Heart left ventricle (tissue), 16 donors: ENCODE data around the gene ZBTB38. TPM values are rescaled to one million over a fixed set of nuclear protein-coding genes. Genes with fewer than 3 reads are reported as not detected.

Experiments
- ATAC-seq, 4 donors: fragments of 200-7000 bp; cut with Tn5 transposase; one replicate each; pipeline ENCODE4 v1.9.1; 2020 to 2022; ENCODE audit warnings: moderate library complexity in 4 of 4, mild to moderate bottlenecking in 3 of 4, moderate number of reproducible peaks in 1 of 4
- DNase-seq, 5 donors: peaks; one replicate each; pipeline ENCODE4 v3.0.0-alpha.2; 2020
- H3K27ac ChIP-seq, 12 donors: fragments of 200-600 bp; sonication (generic) in 4 of 12; one replicate each; pipeline versions ENCODE4 v1.5.0 to v1.8.0; 2016 to 2022; ENCODE audit warnings: mild to moderate bottlenecking in 2 of 12
- H3K27me3 ChIP-seq, 9 donors: fragments of 200-600 bp; sonication (generic) in 2 of 9; one replicate each; pipeline versions ENCODE4 v1.5.1 to v1.8.0; 2016 to 2022; ENCODE audit warnings: mild to moderate bottlenecking in 3 of 9
- H3K36me3 ChIP-seq, 9 donors: fragments of 200-600 bp; sonication (generic) in 2 of 9; one replicate each; pipeline versions ENCODE4 v1.5.0 to v1.8.0; 2018 to 2022; ENCODE audit warnings: mild to moderate bottlenecking in 2 of 9
- H3K4me1 ChIP-seq, 12 donors: fragments of 200-600 bp; sonication (generic) in 4 of 12; one replicate each; pipeline versions ENCODE4 v1.5.0 to v1.8.0; 2016 to 2022; ENCODE audit warnings: mild to moderate bottlenecking in 3 of 12
- H3K4me3 ChIP-seq, 12 donors: fragments of 200-600 bp; sonication (generic) in 4 of 12; one replicate each; pipeline versions ENCODE4 v1.5.0 to v1.8.0; 2017 to 2022; ENCODE audit warnings: mild to moderate bottlenecking in 9 of 12, moderate library complexity in 4 of 12
- H3K9me3 ChIP-seq, 12 donors: fragments of 200-600 bp; sonication (generic) in 4 of 12; one replicate each; pipeline versions ENCODE4 v1.5.0 to v1.8.0; 2016 to 2022; ENCODE audit warnings: mild to moderate bottlenecking in 1 of 12
- POLR2A ChIP-seq, 2 donors: fragments of 450-650 bp; IDR thresholded peaks; one replicate each; pipeline ENCODE4 v1.6.1; 2017; ENCODE audit warnings: antibody characterized with exemption in 2 of 2, mild to moderate bottlenecking in 2 of 2, moderate library complexity in 2 of 2
- WGBS, 4 donors: extraction: QIAGEN DNeasy Blood & Tissue Kit in 2 of 4; methylation state at CpG; one replicate each; pipeline versions ENCODE4 v1.1.5 to v1.1.7; 2013 to 2018; 5-methylcytosine and 5-hydroxymethylcytosine counted together
- intact Hi-C, 10 donors: fragments of 100-400 bp; cut with DNase I; formaldehyde crosslinking; loops; one replicate each; pipeline versions ENCODE4 v1.11.1 to v1.14.2; 2022
- polyA plus RNA-seq, 2 donors: library from polyadenylated mRNA; stranded (reverse); fragments of 200-250 nt; gene quantifications; one replicate each; pipeline ENCODE4 v1.2.3, GENCODE V29; 2013
- total RNA-seq, 9 donors: library from RNA; depleted of rRNA in 2 of 9; stranded (reverse); fragments of >200 nt in 2 of 9; fragmentation: NEBNext Ultra II Directional in 3 of 9; extraction: Animal tissue kit (Norgen Biotek cat#: 25700) in 3 of 9; gene quantifications; one replicate each; pipeline versions ENCODE4 v1.1.0 to v1.2.4, GENCODE V29; 2016 to 2023
- TF ChIP-seq, protein P1 (sequence below), 12 donors: fragments of 200-600 bp; sonication (generic) in 4 of 12; IDR thresholded peaks; one replicate each; pipeline versions ENCODE4 v1.5.0 to v1.8.0; 2018 to 2022; ENCODE audit warnings: antibody characterized with exemption in 12 of 12, mild to moderate bottlenecking in 5 of 12
- donor health status: ischemic (EF 13 %, LVEDD 7.1; RV severe dilation, severe dysfunction).
- donor health status: healthy with polysubstance abuse.
- donor health status: DM: no; HTN: yes; CAD: no.
- donor health status: DM: no; HTN: no; CAD: no.
- donor health status: ischemic (EF 25% LVEDD 6.9; RV normal size, moderate dysfunction).
- donor health status: ischemic (EF 25% LVEDD 5.7; RV mildly dilated, moderate dysfunction).
- donor health status: healthy.
- donor health status: DM: yes; HTN: yes; CAD: no.
- donor health status: ischemic (EF 35%, LVEDD 5.7; RV mildly dilated, moderate dysfunction).
- donor health status: nonischemic (EF 11% LVEDD 7.7; RV severe dilation, severe dysfunction).
- donor health status: DM: yes; HTN: yes; CAD: no.
- donor health status: PGD.
- donor health status: ischemic (EF 29% LVEDD 5.4; RV normal size, mild dysfunction).
- donor health status: nonischemic (EF 23%, LVEDD 6.1; RV moderate dilation, normal function).

Gene ZBTB38
- total and polyA plus RNA-seq, 11 donors, result 15.5 to 189 (median 128) TPM

DNA sequence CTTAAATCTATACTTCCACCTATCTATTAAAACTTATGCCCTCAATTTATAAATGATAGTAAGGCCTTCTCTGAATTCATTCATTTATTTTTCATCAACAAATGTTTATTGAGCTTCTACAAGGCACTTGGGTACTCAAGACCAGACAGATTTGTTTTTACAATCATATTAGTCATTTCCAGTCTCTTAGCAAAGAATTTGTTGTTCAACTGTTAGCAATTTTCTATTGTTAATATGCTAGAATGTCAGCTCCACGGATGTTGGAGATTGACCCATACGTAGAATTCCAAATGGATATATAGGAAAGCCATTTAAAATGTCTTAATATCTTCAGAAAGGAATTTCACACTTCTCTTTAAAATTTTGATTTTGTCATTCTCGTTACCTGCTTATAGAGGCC lies 36.7 kb downstream of the ZBTB38 start:
- Histone ChIP-seq H3K27ac (peak overlapping the region; percentile 31 to 99 (median 98)), H3K9me3 (no peaks in the 10 kb centered on the region), H3K4me3 (peak overlapping the region in 6 of 12 donors; percentile 66 to 82 (median 75)), H3K36me3 (peaks cover 0 to 61% (median 51%) of the 10 kb centered on the region in 9 donors), H3K4me1 (peaks cover 13 to 91% (median 69%) of the 10 kb centered on the region in 12 donors), H3K27me3 (no peaks in the 10 kb centered on the region)
- ATAC-seq, result no peak
- intact Hi-C loops, result no loop called here
- DNase-seq, result no peak
- TF ChIP-seq POLR2A (IDR thresholded peaks at IDR 0.05), result no peak
- TF ChIP-seq, protein P1, sequence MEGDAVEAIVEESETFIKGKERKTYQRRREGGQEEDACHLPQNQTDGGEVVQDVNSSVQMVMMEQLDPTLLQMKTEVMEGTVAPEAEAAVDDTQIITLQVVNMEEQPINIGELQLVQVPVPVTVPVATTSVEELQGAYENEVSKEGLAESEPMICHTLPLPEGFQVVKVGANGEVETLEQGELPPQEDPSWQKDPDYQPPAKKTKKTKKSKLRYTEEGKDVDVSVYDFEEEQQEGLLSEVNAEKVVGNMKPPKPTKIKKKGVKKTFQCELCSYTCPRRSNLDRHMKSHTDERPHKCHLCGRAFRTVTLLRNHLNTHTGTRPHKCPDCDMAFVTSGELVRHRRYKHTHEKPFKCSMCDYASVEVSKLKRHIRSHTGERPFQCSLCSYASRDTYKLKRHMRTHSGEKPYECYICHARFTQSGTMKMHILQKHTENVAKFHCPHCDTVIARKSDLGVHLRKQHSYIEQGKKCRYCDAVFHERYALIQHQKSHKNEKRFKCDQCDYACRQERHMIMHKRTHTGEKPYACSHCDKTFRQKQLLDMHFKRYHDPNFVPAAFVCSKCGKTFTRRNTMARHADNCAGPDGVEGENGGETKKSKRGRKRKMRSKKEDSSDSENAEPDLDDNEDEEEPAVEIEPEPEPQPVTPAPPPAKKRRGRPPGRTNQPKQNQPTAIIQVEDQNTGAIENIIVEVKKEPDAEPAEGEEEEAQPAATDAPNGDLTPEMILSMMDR (IDR thresholded peaks at IDR 0.05), result no peak
- 80 to 89% (median 86%) methylated on average over 3 of the region's 3 CpGs for WGBS, 4 donors

DNA sequence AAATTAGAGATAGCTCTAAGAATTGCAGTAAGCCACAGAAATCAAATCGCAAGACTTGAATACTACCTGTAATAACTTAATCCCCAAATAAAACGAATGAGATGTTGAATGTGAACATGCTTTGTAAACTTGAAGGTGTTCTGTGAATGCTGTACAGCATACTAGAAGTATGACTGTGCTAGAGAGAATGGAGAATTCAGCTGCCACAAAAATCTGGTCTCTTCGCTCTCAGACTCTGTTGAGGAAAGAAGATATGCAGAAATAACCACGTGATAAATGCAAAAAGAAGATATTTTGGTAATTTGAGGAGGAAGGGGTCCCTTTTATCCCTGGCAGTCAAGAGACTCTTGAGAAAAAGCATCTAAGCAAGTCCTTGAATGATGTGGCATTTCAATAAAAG lies 37.3 kb downstream of the ZBTB38 start:
- Histone ChIP-seq H3K27me3 (no peaks in the 10 kb centered on the region), H3K27ac (peak overlapping the region; percentile 62 to 99 (median 98)), H3K4me3 (no peak overlapping the region), H3K36me3 (peaks cover 0 to 61% (median 51%) of the 10 kb centered on the region in 9 donors), H3K4me1 (peaks cover 13 to 91% (median 74%) of the 10 kb centered on the region in 12 donors), H3K9me3 (no peaks in the 10 kb centered on the region)
- no peak for TF ChIP-seq POLR2A (IDR thresholded peaks at IDR 0.05)
- TF ChIP-seq, protein P1 (IDR thresholded peaks at IDR 0.05), result no peak
- intact Hi-C loops, result no loop called here
- ATAC-seq (no peak), DNase-seq (no peak)
- 76 to 82% (median 80%) methylated on average over 4 of the region's 4 CpGs for WGBS, 4 donors

- Histone ChIP-seq H3K9me3 (no peaks in the 10 kb centered on the region), H3K27ac (peak overlapping the region; percentile 9 to 99 (median 98)), H3K4me1 (peaks cover 13 to 91% (median 74%) of the 10 kb centered on the region in 12 donors), H3K4me3 (no peak overlapping the region), H3K27me3 (no peaks in the 10 kb centered on the region), H3K36me3 (peaks cover 0 to 61% (median 51%) of the 10 kb centered on the region in 9 donors)
- intact Hi-C loops, result no loop called here
- 96 to 100% (median 98%) methylated on average over 2 of the region's 2 CpGs for WGBS, 4 donors
- ATAC-seq (no peak), DNase-seq (no peak)
- no peak for TF ChIP-seq POLR2A (IDR thresholded peaks at IDR 0.05)
- TF ChIP-seq, protein P1 (IDR thresholded peaks at IDR 0.05), result no peak
These were observed 38.0 kb downstream of the ZBTB38 start for GRCh38 chr3:141406265-141406664.

- intact Hi-C loops, result no loop called here
- peaks cover 13 to 92% (median 77%) of the 10 kb centered on the region in 12 donors for H3K4me1 ChIP-seq
- H3K36me3 ChIP-seq, result peaks cover 0 to 61% (median 51%) of the 10 kb centered on the region in 9 donors
- H3K4me3 ChIP-seq, result no peak overlapping the region
- H3K27me3 ChIP-seq, result no peaks in the 10 kb centered on the region
- WGBS, 4 donors, result 32 to 62% (median 44%) methylated on average over 4 of the region's 4 CpGs
- ATAC-seq (peak in 3 of 4 donors; percentile 27 to 41 (median 38)), DNase-seq (peak in 4 of 5 donors; percentile 51 to 66 (median 57))
- peak overlapping the region; percentile 9 to 99 (median 98) for H3K27ac ChIP-seq
- no peaks in the 10 kb centered on the region for H3K9me3 ChIP-seq
- no peak for TF ChIP-seq POLR2A (IDR thresholded peaks at IDR 0.05)
- TF ChIP-seq, protein P1 (IDR thresholded peaks at IDR 0.05), result no peak
These were observed 38.7 kb downstream of the ZBTB38 start for GRCh38 chr3:141407047-141407446.
